Lower leg skin (tissue), 4 donors: ENCODE results near the gene ARPC4. TPM values are rescaled to one million over a fixed set of nuclear protein-coding genes. Genes with fewer than 3 reads are reported as not detected.

Experiments used
- DNase-seq, 2 donors: peaks; one replicate each; pipeline ENCODE4 v3.0.0-alpha.2; 2019; ENCODE audit warnings: low spot score in 2 of 2
- H3K4me3 ChIP-seq: fragments of 200-600 bp; sonication (generic); 2 replicates; pipeline ENCODE4 v1.5.1; 2017; ENCODE audit warnings: mild to moderate bottlenecking, low read depth; ENCODE audit not compliant: poor library complexity, severe bottlenecking
- POLR2A ChIP-seq, 2 donors: fragments of 450-650 bp; IDR thresholded peaks; one replicate each; pipeline ENCODE4 v1.6.1; 2016 to 2017; ENCODE audit warnings: antibody characterized with exemption in 2 of 2, mild to moderate bottlenecking in 1 of 2, moderate library complexity in 1 of 2
- WGBS, 2 donors: methylation state at CpG; one replicate each; pipeline ENCODE4 v1.1.5; 2018; 5-methylcytosine and 5-hydroxymethylcytosine counted together
- intact Hi-C: fragments of 100-400 bp; cut with DNase I; formaldehyde crosslinking; loops from one replicate; pipeline ENCODE4 v1.15.0; 2023; ENCODE audit warnings: low total_unique reads
- total RNA-seq, 4 donors: library from RNA; depleted of rRNA; stranded (reverse); fragments of >200 nt; gene quantifications; one replicate each; pipeline ENCODE4 v1.1.0, GENCODE V29; 2016
- TF ChIP-seq, protein P1 (sequence below), 3 donors: fragments of 450-650 bp; IDR thresholded peaks; one replicate each; pipeline ENCODE4 v1.5.1; 2016; ENCODE audit warnings: antibody characterized with exemption in 3 of 3, mild to moderate bottlenecking in 3 of 3, moderate library complexity in 2 of 3

Gene ARPC4
- total RNA-seq, 4 donors from 2014 or later = 89.6 to 151 (median 107) TPM

DNA sequence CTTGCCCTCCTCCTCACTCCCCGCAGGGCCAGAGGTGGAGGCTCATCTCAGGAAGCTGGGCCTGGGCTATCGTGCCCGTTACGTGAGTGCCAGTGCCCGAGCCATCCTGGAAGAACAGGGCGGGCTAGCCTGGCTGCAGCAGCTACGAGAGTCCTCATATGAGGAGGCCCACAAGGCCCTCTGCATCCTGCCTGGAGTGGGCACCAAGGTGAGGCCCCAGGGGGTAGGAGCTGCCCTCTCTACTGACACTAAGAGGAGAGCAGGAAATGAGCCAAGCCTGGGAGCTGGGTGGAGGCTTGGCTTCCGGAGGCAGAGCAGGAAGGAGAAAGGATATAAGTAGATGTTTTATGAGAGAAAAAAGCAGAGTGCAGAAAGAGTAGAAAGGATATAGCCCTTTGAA, 38.2 kb upstream of the ARPC4 start:
- DNase-seq = no peak
- TF ChIP-seq, protein P1, sequence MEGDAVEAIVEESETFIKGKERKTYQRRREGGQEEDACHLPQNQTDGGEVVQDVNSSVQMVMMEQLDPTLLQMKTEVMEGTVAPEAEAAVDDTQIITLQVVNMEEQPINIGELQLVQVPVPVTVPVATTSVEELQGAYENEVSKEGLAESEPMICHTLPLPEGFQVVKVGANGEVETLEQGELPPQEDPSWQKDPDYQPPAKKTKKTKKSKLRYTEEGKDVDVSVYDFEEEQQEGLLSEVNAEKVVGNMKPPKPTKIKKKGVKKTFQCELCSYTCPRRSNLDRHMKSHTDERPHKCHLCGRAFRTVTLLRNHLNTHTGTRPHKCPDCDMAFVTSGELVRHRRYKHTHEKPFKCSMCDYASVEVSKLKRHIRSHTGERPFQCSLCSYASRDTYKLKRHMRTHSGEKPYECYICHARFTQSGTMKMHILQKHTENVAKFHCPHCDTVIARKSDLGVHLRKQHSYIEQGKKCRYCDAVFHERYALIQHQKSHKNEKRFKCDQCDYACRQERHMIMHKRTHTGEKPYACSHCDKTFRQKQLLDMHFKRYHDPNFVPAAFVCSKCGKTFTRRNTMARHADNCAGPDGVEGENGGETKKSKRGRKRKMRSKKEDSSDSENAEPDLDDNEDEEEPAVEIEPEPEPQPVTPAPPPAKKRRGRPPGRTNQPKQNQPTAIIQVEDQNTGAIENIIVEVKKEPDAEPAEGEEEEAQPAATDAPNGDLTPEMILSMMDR (IDR thresholded peaks at IDR 0.05) = no peak
- no peak for TF ChIP-seq POLR2A (IDR thresholded peaks at IDR 0.05)
- intact Hi-C loops = no loop called here
- 56 to 67% methylated on average over 8 of the region's 8 CpGs for WGBS, 2 donors
- H3K4me3 ChIP-seq = no peak overlapping the region

DNA sequence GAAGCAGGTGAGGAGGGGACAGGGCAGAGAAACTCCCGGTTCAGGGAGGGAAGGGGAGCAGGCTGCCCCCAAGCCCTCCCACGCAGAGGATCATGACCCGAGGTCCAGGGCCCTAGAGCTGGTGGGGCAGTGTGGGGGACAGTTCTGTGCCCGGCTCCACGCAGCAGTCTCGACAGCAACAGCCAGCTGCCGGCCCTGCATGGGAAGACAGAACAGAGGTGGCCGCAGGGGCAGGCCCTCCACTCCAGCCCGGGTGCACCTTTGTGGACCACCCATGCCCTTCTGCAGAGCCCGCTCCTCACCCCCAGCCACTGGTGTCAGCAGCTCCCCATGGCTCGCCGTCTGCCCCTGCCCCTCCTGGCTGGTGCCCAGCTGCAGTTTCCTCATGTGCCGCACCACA, 35.5 kb upstream of the ARPC4 start:
- intact Hi-C loops = no loop called here
- 88 to 89% methylated on average over 9 to 12 of the region's 13 CpGs for WGBS, 2 donors
- H3K4me3 ChIP-seq = no peak overlapping the region
- TF ChIP-seq, protein P1 (IDR thresholded peaks at IDR 0.05) = no peak
- no peak for TF ChIP-seq POLR2A (IDR thresholded peaks at IDR 0.05)
- DNase-seq = no peak

DNA sequence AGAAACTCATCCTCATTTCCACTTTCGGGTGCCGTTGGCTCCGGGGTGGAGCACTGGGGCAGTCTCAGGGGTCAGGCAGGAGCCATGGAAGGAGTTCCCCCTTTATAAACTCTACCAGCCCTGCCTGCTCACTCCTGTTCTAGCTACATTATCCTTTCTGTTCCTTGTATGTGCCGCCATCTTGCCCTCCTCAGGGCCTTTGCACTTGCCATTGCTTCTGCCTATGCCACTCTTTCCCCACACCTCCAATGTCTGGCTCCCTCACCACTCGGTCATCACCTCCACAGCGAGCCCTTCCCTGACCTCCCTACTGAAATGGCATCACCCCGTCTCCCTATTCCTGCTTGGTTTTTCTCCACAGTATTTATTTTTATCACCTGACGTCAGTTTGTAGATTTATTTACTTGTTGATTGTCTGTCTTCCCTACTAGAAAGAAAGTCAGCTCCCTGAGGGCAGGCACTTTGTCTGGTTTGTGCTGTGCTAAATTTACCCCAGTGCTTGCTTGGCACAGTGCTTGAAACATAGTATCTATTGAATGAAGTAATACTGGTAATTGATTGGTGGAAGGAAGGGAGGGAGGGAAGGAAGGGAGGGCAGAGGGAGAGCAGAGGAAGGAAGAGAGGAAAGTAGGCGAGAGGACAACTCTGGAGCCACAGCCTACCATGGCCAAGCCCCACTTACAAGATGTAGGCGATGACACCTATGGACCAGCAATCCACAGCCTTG, 31.9 kb upstream of the ARPC4 start:
- no peak overlapping the region for H3K4me3 ChIP-seq
- DNase-seq = no peak
- 96 to 98% methylated on average over 10 of the region's 10 CpGs for WGBS, 2 donors
- intact Hi-C loops = no loop called here
- TF ChIP-seq, protein P1 (IDR thresholded peaks at IDR 0.05) = no peak
- no peak for TF ChIP-seq POLR2A (IDR thresholded peaks at IDR 0.05)

DNA sequence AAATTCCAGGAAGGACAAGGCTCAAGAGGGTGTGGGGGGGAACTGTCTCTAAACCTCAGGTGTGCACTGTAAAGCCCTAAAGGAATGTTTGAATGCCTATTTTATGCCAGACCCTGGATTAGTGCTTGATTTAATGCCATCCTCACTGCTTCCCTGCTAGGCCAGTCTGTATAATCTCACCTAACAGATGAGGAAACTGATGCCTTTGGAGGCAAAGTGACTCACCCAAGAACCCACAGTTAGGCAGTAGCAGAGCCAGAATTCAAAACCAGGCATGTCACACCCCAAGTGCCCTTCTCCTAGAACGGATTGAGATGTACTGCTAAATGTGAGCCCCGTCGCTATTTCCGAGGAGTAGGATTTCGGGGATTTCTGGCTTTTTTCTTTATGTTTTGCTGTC, 31.0 kb upstream of the ARPC4 start:
- DNase-seq = no peak
- H3K4me3 ChIP-seq = no peak overlapping the region
- intact Hi-C loops = no loop called here
- 91% methylated on average over 5 of the region's 5 CpGs for WGBS, 2 donors
- TF ChIP-seq POLR2A (IDR thresholded peaks at IDR 0.05) = no peak
- TF ChIP-seq, protein P1 (IDR thresholded peaks at IDR 0.05) = no peak

DNA sequence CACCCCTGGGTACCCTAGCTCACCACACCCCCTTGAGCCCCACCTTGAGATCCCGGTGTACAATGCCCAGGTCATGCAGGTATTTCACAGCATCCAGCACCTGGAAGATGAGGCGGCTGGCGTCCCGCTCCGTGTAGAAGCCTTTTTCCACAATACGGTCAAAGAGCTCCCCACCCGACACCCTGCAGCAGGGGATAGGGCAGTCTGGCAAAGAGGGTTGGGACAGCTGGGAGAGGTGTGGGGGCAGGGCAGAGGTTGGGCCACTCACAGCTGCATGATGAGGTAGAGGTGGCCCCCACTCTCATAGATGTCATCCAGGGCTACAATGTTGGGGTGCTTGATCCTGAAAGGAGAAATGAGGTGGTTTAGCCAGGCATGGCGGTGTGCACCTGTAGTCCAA, 30.0 kb upstream of the ARPC4 start:
- WGBS, 2 donors = 89 to 98% methylated on average over 7 to 8 of the region's 8 CpGs
- H3K4me3 ChIP-seq = no peak overlapping the region
- no peak for DNase-seq
- intact Hi-C loops = no loop called here
- TF ChIP-seq, protein P1 (IDR thresholded peaks at IDR 0.05) = no peak
- TF ChIP-seq POLR2A (IDR thresholded peaks at IDR 0.05) = no peak

DNA sequence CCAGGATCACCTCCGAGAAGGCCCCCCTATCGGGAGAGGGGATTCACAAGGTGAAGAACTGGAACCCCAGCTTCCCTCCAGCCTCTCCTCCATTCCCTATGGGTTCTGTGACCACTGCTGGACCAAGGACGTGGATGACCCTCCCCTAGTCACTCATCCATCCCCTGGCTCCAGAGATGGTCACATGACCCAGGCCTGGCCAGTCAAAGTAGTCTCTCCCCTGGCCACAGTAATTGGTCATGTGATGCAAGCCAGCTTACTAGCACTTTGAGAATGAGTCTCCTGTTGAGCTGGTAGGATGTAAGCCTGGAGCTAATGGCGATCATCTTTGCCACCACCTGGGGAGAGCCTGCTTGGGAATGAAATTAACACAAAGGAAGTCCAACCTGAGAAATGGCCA, 27.0 kb upstream of the ARPC4 start:
- WGBS, 2 donors = 91% methylated on average over 4 of the region's 4 CpGs
- TF ChIP-seq, protein P1 (IDR thresholded peaks at IDR 0.05) = no peak
- no peak for TF ChIP-seq POLR2A (IDR thresholded peaks at IDR 0.05)
- no peak for DNase-seq
- intact Hi-C loops = no loop called here
- H3K4me3 ChIP-seq = no peak overlapping the region
